HG03354 (cell line): ENCODE results near the gene DLG2.
"Not testable (repeated sequence)": the region's sequence is repeated elsewhere in the genome, so short reads cannot be mapped to it uniquely, and the experiment has no call there.

Experiments used
- ATAC-seq: cut with Tn5 transposase; IDR thresholded peaks from one replicate; pipeline ENCODE4 v1.9.1; 2021; ENCODE audit warnings: mild to moderate bottlenecking; ENCODE audit not compliant: unreplicated experiment, poor library complexity, severe bottlenecking

DLG2 gene

DNA sequence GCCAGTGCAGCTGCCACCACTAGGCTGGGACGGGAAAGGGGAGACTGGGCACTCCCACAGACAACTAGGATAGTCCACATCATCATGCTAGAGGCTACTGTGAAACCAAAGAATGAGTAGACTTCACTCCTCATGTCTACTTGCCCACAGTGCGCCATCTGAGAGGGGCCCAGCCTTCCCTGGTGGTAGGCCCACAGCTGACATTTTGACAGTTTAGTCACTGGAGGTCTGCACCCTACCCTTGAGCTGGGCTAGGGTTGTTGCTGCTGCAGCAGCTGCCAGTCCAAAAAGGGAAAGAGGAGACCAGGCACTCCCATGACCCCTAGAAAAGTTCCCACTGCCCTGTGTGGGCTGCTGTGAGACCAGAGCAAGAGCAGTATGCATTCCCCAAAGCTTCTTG is 141.2 kb downstream of the DLG2 start:
- ATAC-seq = no peak

DNA sequence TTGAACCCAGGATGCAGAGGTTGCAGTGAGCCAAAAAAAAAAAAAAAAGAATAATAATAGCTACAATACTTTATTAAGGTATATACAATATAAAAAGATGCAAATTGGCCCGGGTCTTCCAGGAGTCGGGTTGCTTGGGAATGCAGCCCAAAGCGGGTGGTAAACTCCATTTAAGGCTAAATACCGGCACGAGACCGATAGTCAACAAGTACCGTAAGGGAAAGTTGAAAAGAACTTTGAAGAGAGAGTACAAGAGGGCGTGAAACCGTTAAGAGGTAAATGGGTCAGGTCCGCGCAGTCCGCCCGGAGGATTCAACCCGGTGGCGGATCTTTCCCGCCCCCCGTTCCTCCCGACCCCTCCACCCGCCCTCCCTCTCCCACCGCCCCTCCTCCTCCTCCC is 143.3 kb downstream of the DLG2 start:
- ATAC-seq = no peak

DNA sequence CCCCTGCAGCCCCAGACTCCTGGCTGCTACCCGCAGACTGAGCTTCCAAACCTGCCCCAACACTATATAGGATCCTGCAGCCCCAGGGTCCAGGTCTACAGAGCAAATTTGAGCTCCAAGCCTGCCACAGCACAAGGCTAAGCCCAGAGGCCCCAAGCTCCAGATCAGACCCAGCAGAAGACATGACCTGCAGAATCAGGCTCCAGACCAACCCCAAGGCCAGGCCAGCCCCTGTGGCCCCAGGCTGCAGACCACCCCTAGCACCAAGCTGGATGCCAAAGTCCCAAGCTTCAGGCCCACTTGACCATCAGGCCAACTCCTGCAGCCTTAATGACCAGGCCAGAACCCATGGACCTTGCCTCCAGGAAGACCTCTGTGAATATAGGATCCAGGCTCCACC is 145.3 kb downstream of the DLG2 start:
- ATAC-seq = no peak

DNA sequence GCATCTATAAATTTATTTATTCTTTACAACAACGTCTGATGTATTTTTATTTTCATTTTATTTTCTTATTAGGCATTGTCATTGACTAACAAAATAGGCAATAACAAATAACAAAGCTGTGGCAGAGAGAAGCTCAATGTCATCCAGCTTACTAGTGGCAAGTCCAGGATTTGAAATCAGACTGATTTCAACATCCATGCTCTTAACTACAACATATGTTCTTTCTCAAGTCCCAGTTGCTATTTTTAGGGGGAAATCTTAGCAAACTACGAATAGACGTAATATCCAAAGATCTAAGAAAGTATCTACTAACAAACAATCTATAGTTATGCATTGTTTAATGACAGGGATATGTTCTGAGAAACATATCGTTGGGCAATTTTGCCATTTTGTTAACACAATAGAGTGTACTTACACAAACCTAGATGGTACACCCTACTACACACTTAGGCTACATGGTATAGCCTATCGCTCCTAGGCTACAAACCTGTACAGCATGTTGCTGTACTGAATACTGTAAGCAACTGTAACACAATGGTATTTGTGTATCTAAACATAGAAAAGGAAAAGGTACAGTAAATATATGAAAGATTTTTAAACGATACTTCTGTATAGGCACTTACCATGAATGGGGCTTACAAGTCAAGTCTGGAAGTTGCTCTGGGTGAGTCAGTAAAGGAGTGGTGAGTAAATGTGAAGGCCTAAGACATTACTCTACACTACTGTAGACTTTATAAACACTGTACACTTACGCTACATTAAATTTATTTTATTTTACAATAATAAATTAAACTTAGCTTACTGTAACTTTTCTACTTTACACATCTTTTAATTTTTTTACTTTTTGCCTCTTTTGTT is 151.3 kb downstream of the DLG2 start:
- ATAC-seq = no peak

DNA sequence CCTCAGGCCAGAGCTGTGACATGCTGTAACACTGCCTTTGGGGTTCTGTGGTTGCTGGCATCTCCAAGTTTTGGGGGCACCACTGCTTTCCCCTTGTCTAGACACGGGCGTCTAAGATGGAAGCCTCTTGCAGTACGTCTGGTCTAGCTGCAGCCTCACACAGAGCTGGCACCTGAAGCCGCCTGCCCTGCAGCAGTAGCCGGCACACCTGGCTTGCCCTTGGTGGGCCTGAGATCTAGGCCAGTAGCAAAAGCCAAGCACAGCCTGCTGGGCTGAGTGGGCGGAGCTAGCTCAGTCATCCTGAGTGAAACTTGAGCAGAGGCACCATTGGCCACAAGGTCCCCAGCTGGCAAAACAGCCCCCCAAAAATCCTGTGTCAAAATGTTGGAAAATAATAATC is 154.2 kb downstream of the DLG2 start:
- no peak for ATAC-seq

DNA sequence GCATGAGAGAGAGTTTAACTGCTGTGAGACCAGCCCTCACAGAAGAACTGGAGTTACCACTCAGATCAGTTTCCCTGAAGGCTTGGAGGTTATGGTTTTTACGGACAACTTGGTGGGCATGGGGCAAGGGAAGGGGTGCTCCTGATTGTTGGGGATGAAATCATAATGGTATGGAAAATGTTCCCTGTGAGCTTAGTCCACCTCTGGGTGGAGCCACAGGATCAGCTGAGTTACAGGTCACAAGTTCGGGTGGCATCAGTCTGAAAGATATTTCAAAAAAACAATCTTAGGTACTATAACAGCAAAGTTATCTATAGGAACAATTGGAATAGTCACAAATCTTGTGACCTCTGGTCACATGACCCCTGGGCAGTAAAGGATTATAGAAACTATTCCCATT is 162.9 kb downstream of the DLG2 start:
- no peak for ATAC-seq

DNA sequence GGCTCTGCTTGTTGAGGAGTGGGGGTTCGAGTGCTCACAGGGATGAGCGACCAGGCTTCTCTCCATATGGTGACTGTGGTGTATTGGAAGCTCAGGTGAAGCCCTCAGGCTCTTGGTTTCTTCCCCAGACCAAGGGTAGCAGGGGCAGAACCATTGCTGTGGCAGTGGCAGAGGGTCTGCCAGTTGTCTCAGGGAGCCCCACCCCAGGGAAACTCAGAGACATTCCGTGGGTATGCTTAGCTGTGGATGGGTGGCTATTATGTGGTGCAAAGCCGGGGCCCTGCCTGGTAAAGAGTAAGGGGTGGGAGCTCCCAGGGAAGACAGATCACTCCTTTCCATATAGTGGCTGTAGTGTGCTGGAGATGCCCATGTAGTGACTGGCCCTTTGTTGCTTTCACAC is 167.8 kb downstream of the DLG2 start:
- no peak for ATAC-seq

DNA sequence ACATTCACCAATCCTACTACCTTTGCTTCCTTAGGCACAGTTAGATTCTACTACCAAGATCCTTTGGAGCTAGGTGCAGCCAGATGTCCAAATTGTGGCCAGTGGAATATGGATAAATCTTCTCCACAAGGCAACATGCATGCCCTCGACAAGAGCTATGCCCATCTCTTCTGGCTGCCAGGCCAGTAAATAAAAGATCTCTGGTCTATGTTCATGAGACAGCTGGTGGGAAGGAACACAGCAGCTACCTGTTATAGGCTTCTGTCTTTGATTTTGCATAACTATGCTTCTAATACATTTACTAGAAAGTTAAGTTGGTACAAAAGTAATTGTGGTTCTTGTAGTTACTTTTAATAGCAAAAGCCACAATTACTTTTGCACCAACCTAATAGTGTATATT is 182.7 kb downstream of the DLG2 start:
- ATAC-seq = no peak

DNA sequence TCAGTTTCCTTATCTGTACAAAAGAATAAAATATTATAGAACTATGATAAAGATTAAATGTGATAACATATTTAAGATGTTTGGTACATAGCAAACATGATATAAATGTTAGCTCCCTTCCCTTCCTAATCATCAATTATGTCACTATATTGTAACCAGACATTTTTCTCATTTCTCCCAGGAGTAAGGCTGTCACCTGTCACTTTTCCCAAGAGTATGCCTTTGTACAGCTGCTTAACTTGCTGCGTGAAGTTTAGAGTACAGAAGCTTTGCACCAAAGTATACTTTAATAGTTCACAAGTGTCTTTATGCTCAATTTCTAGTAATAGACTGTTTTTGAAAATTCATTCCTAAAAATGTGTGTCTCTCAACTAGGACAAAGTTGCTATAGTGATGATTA is 186.9 kb downstream of the DLG2 start:
- no peak for ATAC-seq

DNA sequence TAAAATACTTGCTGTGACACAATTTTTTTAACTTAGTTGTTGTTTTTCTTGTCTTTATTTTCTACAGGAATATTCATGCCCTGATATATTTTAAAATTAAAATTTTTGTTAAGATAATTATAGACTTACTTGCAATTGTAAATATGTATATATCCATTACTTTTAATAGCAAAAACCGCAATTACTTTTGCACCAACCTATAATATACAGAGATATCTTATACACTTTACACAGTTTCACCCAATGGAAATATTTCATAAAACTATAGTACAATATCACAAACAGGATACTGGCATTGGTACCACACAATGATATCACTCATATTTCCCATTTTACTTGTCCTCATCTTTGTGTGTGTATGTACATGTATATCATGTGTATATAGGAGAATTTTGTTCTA is 188.8 kb downstream of the DLG2 start:
- ATAC-seq = no peak

DNA sequence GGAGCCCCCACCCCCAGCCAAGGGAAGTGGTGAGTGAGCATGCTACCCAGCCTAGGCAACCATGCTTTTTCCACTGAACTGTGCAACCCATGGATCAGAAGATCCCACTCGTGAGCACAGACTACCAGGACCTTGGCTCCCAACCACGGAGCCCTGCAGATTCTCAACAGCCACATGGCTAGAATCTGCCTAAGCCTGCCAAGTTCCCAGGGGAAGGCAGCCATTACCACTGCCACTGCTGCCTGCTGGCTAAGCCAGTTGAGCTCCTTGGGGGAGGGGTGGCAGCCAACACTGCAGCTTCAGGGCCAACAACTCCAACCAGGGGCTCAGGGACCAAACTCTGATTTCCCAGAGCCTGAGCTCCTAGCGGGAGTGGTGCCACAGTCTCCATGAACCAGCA is 195.8 kb downstream of the DLG2 start:
- ATAC-seq = no peak

DNA sequence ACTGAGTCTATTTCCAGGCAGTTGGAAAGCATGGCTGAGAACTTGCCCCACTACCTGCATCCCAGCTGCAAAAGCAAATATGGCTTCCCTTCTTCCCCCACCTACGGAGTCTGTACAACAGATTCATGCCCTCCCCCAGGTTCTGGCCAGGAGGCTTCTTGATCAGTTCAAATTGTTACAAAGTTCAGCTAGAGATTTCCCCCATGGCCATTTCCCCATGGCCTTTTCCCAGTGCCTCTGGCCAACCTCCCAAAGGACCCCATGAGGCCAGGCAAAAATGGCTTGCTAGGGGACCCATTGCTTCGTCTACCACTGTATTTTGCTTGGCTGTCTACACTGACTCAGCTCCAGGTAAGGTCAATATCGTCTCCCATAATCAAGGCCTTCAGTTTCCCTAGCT is 203.3 kb downstream of the DLG2 start:
- ATAC-seq = no peak

DNA sequence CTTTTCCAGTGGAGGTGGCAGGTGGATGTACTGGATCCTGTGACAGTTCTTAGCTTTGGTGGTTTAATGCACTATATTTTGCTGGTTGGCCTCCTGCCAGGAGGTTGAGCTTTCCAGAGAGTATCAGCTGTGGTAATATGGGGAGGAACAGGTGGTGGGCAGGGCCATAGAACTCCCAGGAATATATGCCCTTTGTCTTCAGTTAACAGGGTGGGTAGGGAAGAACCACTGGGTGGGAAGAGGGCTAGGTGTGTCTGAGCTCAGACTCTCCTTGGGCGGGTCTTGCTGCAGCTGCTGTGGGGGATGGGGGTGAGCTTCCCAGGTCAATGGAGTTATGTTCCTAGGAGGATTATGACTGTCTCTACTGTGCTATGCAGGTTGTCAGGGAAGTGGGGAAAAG is 203.8 kb downstream of the DLG2 start:
- ATAC-seq = no peak

DNA sequence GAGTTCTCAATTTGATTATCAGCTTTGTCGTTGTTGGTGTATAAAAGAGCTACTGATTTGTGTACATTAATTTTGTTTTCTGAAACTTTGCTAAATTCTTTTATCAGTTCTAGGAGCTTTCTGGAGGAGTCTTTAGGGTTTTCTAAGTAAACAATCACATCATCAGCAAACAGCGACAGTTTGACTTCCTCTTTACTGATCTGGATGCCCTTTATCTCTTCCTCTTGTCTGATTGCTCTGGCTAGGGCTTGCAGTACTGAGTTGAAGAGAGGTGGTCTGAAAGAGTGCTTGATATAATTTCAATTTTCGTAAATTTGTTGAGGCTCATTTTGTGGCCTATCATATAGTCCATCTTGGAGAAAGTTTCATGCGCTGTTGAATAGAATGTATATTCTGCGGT is 213.0 kb downstream of the DLG2 start:
- no peak for ATAC-seq

DNA sequence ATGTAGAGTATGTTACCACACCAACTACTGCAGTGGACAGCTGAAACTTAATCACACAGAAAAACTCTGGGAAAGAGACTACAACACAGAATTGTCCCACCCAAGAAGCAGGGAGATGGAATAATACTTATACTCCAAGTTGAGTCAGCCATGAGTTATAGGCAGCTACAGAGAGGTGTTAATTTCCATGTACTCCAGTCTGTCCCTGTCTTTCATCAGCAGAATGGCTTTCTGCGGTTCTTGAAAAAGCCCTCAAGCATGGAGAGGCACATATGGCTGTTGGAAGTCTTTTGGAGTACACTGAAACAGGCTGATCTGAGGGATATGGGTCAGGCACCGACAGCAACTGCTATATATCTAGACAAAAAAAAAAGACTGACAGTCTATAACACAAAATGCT is 219.5 kb downstream of the DLG2 start:
- no peak for ATAC-seq

DNA sequence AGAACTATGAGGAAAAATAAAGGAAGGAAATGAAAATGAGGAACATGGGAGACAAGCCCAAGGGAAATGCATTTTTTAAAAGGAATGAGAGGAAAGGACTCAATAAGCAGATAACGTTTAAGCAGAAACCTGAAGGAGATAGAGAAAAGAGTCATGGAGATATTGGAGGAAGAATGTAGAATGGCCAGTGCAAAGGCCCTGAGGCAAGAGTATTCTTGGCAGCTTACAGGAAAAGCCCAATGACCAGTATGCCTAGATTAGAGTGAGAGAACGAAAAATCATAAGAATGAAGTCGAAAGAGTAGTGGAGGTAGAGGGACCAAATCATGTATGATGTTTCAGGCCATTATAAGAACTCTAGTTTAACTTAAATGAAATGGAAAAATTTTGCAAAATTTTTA is 220.3 kb downstream of the DLG2 start:
- no peak for ATAC-seq

DNA sequence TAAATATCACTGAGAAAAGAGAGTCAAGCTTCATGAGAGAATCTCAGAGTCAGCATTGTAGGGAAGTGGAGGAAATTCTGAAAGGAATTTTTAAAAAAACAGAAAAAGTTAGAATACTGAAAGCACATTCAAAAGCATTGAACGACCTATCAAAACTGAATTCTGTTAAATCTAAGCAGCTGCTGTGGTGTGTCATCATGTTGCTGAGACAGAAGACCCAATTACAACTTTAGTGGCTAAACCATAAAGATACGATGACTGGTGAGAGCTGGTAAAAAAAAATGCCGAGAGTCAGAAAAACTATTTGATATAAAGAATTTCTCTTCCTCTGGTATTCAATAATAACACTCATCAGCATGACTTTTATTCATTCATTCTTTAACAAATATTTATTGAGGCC is 220.8 kb downstream of the DLG2 start:
- ATAC-seq = no peak

DNA sequence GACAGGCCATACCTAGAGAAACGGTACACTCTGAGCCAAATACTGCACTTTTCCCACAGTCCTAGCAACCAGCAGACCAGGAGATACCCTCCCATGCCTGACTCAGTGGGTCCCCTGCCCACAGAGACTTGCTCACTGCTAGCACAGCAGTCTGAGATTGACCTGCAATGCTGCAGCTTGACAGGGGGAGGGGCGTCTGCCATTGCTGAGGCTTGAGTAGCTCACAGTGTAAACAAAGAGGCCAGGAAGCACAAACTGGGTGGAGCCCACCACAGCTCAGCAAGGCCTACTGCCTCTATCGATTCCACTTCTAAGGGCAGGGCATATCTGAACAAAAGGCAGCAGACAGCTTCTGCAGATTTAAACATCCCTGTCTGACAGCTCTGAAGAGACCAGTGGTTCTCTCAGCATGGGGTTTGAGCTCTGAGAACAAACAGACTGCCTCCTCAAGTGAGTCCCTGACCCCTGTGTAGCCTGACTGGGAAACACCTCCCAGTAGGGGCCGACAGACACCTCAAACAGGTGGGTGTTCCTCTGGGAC is 231.6 kb downstream of the DLG2 start:
- ATAC-seq = not testable (repeated sequence)

DNA sequence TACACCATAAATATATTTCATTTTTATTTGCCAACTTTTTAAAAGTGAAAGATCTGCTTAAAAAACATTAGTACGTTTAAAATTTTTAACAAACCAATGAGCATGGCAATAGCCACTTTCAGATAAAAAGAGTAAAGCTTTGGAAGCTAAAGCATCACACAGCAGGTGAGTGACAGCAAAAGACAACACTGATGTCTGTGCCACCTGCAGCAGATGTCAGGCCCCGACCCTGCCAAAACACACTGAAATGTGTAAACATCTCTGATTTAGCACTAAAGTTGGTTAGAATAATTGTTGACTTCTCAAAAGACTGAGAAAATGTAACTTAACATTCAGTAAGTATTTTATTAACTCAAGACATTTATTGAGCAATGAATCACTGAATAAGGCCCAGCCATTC is 232.9 kb downstream of the DLG2 start:
- ATAC-seq = no peak

DNA sequence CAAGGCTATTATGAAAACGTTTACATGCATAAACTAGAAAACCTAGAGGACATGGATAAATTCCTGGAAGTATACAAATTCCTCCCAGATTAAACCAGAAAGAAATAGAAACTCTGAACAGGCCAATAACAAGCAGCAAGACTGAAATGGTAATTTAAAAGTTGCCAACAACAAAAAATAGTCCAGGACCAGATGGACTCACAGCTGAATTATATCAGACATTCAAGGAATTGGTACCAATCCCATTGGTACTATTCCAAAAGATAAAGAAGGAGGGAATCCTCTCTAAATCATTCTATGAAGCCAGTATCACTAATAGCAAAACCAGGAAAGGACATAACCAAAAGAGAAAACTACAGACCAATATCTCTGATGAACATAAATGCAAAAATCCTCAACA is 236.0 kb downstream of the DLG2 start:
- ATAC-seq = no peak

DNA sequence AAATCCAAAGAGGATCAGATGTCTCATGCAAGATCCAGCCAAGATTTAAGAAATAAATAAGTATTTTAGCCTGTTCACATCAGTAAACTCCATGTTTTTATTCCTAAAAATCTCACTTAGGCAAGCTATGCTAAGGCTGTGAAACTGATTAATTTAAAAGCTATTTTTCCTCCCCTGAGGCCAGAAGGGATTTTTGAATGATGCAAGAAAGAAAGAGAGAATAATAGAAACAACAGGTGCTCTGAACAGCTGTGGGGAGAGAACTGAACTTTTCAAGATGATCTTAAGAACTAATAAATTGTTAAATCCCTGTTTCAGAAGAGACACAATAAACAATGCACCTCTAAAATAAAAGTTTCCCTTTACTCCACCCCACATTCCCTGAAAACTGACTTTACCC is 241.6 kb downstream of the DLG2 start:
- ATAC-seq = no peak

DNA sequence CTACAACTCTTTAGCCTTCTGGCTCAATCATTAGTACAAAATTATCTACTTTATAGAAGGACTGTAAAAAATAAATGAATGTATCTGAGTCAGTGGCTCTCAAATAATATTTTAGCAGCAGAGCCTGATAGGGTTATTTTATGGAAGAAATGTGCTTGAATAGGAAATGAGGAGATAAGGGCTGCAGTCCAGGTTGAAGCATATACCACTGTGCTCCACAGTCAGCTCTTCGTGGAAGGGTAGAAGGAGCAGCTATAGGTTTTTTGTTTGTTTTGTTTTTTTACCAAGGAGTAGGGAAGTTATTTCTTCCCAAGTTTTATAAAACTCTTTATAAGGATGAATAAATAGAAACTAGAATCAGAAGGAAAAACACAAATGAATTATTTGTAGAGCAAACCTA is 242.0 kb downstream of the DLG2 start:
- no peak for ATAC-seq
